ENCODE data around the gene KIF14. TPM values are rescaled to one million over a fixed set of nuclear protein-coding genes. Genes with fewer than 3 reads are reported as not detected.
"Not testable (repeated sequence)": the region's sequence is repeated elsewhere in the genome, so short reads cannot be mapped to it uniquely, and the experiment has no call there.

KIF14 gene
- total RNA-seq, 1 donor from 2014 or later, result 60.2 TPM

- H3K36me3 Mint-ChIP-seq, result peaks cover 20% of the 10 kb centered on the region
- H3K4me1 Mint-ChIP-seq, result peaks cover 14% of the 10 kb centered on the region
- H3K27ac Mint-ChIP-seq, result peak overlapping the region; percentile 15
- TF ChIP-seq CTCF (IDR thresholded peaks at IDR 0.05), result no peak
- TF ChIP-seq EZH2 (IDR thresholded peaks at IDR 0.05), result no peak
- no peak for TF ChIP-seq EZH2phosphoT487 (IDR thresholded peaks at IDR 0.05)
- Histone ChIP-seq H3K79me2 (ENCODE audit: low read depth) (no peaks in the 10 kb centered on the region), H2AFZ (replicated peaks) (no peak overlapping the region), H3K27me3 (no peaks in the 10 kb centered on the region), H3K4me3 (no peak overlapping the region), H3K4me2 (no peak overlapping the region), H3K36me3 (peaks cover 18% of the 10 kb centered on the region), H3K4me1 (peaks cover 3% of the 10 kb centered on the region), H3K9ac (no peak overlapping the region), H3K9me3 (ENCODE audit: low read depth) (no peaks in the 10 kb centered on the region), H3K27ac (no peak overlapping the region), H3F3A (ENCODE audit: low read depth) (no peaks in the 10 kb centered on the region), H4K20me1 (ENCODE audit: low read depth) (no peaks in the 10 kb centered on the region)
- H3K27me3 Mint-ChIP-seq (ENCODE audit: insufficient read depth, low read depth), result no peaks in the 10 kb centered on the region
- DNase-seq (ENCODE audit: low spot score), result no peak
- no peaks in the 10 kb centered on the region for H3K9me3 Mint-ChIP-seq
- H3K4me3 Mint-ChIP-seq, result no peak overlapping the region
Measured at GRCh38 chr1:200561856-200562214, 58.7 kb downstream of the KIF14 start.

GRCh38 chr1:200558866-200559459 is 61.6 kb downstream of the KIF14 start:
- H3K9me3 Mint-ChIP-seq, result no peaks in the 10 kb centered on the region
- Histone ChIP-seq H3K4me2 (no peak overlapping the region), H2AFZ (replicated peaks) (no peak overlapping the region), H3F3A (ENCODE audit: low read depth) (no peaks in the 10 kb centered on the region), H3K9me3 (ENCODE audit: low read depth) (no peaks in the 10 kb centered on the region), H3K27ac (no peak overlapping the region), H3K79me2 (ENCODE audit: low read depth) (no peaks in the 10 kb centered on the region), H3K4me3 (no peak overlapping the region), H3K4me1 (peaks cover 3% of the 10 kb centered on the region), H3K36me3 (peaks cover 7% of the 10 kb centered on the region), H3K9ac (no peak overlapping the region), H3K27me3 (no peaks in the 10 kb centered on the region), H4K20me1 (ENCODE audit: low read depth) (peaks cover 12% of the 10 kb centered on the region)
- peaks cover 6% of the 10 kb centered on the region for H3K36me3 Mint-ChIP-seq
- no peaks in the 10 kb centered on the region for H3K27me3 Mint-ChIP-seq (ENCODE audit: insufficient read depth, low read depth)
- H3K4me3 Mint-ChIP-seq, result no peak overlapping the region
- peaks cover 14% of the 10 kb centered on the region for H3K4me1 Mint-ChIP-seq
- H3K27ac Mint-ChIP-seq, result no peak overlapping the region
- TF ChIP-seq CTCF (IDR thresholded peaks at IDR 0.05), result peak; percentile 65
- no peak for TF ChIP-seq EZH2phosphoT487 (IDR thresholded peaks at IDR 0.05)
- no peak for TF ChIP-seq EZH2 (IDR thresholded peaks at IDR 0.05)
- peak; percentile 23 for DNase-seq (ENCODE audit: low spot score)

- H3K27ac Mint-ChIP-seq, result no peak overlapping the region
- H3K27ac ChIP-seq, result no peak overlapping the region
- H3K27me3 Mint-ChIP-seq (ENCODE audit: insufficient read depth, low read depth), result no peaks in the 10 kb centered on the region
- H3K79me2 ChIP-seq (ENCODE audit: low read depth), result no peaks in the 10 kb centered on the region
- peaks cover 12% of the 10 kb centered on the region for H4K20me1 ChIP-seq (ENCODE audit: low read depth)
- no peaks in the 10 kb centered on the region for H3K4me1 Mint-ChIP-seq
- H3K9me3 Mint-ChIP-seq, result no peaks in the 10 kb centered on the region
- H3K4me1 ChIP-seq, result no peaks in the 10 kb centered on the region
- peaks cover 10% of the 10 kb centered on the region for H3K36me3 Mint-ChIP-seq
- no peaks in the 10 kb centered on the region for H3K27me3 ChIP-seq
- no peaks in the 10 kb centered on the region for H3K9me3 ChIP-seq (ENCODE audit: low read depth)
- peaks cover 7% of the 10 kb centered on the region for H3K36me3 ChIP-seq
- H3K4me2 ChIP-seq, result no peak overlapping the region
- H2AFZ ChIP-seq (replicated peaks), result no peak overlapping the region
- H3K9ac ChIP-seq, result no peak overlapping the region
- TF ChIP-seq EZH2phosphoT487 (IDR thresholded peaks at IDR 0.05), result no peak
- peak; percentile 48 for TF ChIP-seq CTCF (IDR thresholded peaks at IDR 0.05)
- no peak for TF ChIP-seq EZH2 (IDR thresholded peaks at IDR 0.05)
- DNase-seq (ENCODE audit: low spot score), result peak; percentile 41
- H3K4me3 ChIP-seq, result no peak overlapping the region
- no peak overlapping the region for H3K4me3 Mint-ChIP-seq
- no peaks in the 10 kb centered on the region for H3F3A ChIP-seq (ENCODE audit: low read depth)
Measured at GRCh38 chr1:200556002-200556401, 64.5 kb downstream of the KIF14 start.

GRCh38 chr1:200552737-200553136 is 67.8 kb downstream of the KIF14 start:
- H3K9ac ChIP-seq; H3K27me3 Mint-ChIP-seq (ENCODE audit: insufficient read depth, low read depth); H3F3A ChIP-seq (ENCODE audit: low read depth); H3K9me3 ChIP-seq (ENCODE audit: low read depth); H3K4me2 ChIP-seq; DNase-seq (ENCODE audit: low spot score); H3K4me3 Mint-ChIP-seq; H3K4me3 ChIP-seq; H3K27me3 ChIP-seq; H3K27ac Mint-ChIP-seq; H3K27ac ChIP-seq; H2AFZ ChIP-seq (replicated peaks); H3K79me2 ChIP-seq (ENCODE audit: low read depth); H3K36me3 ChIP-seq; H3K4me1 Mint-ChIP-seq; H3K4me1 ChIP-seq; H3K9me3 Mint-ChIP-seq: not testable (repeated sequence)
- peaks cover 12% of the 10 kb centered on the region for H4K20me1 ChIP-seq (ENCODE audit: low read depth)
- H3K36me3 Mint-ChIP-seq, result peaks cover 11% of the 10 kb centered on the region

Data from neural progenitor cell (in vitro differentiated cells).